Measurements from ENCODE around the gene RIPK1.

Gene RIPK1

GRCh38 chr6:3035397-3035796 is 32.9 kb upstream of the RIPK1 start:
- Mint-ChIP-seq H3K36me3 (ENCODE audit: low read depth) (no peaks in the 10 kb centered on the region), H3K9me3 (peaks cover 12% of the 10 kb centered on the region), H3K4me3 (no peak overlapping the region), H3K27ac (no peak overlapping the region), H3K27me3 (ENCODE audit: low read depth) (no peaks in the 10 kb centered on the region), H3K4me1 (no peaks in the 10 kb centered on the region)
- no peak for TF ChIP-seq CTCF (IDR thresholded peaks at IDR 0.05; ENCODE audit: unreplicated experiment in 3 of 3)

DNA sequence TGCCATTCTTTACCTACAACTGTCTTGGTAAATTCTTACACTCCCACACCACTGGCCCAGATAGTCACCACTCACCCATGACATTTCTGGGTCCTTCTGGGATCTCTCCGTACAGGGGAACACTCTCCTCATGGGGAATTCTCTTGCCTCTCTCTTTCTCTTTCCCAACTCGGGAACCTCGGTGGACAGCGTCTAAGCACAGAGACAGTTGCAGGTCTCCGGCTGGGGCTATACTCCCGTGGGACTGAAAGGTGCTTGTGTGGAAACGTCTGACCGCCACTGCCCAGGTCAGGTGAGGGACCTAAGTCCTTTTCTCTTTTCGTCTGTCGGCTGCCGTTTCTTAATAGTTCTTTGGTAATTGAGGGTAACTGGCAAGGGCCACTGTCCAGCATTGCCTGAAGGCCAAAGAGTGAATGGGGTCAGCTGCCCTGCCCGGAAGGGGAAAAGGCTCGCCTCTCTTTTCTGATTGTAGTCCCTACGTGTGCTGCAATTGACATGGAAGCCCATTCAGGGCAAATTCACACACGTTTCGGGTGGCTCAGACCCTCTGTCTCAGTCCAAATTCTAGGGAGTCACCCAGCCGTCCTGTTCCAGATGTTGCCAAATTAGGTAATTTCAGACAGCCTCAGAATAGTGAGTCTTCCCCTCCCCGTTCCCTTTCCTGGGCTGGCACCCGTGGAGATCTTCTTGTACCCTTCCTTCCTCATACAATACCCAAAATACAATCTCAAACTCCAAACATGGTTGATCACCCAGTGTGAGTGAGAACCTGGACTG is 31.2 kb upstream of the RIPK1 start:
- Mint-ChIP-seq H3K4me1 (no peaks in the 10 kb centered on the region), H3K27ac (no peak overlapping the region), H3K9me3 (peaks cover 12% of the 10 kb centered on the region), H3K27me3 (ENCODE audit: low read depth) (peaks cover 6% of the 10 kb centered on the region), H3K4me3 (no peak overlapping the region), H3K36me3 (ENCODE audit: low read depth) (no peaks in the 10 kb centered on the region)
- no peak for TF ChIP-seq CTCF (IDR thresholded peaks at IDR 0.05; ENCODE audit: unreplicated experiment in 3 of 3)

DNA sequence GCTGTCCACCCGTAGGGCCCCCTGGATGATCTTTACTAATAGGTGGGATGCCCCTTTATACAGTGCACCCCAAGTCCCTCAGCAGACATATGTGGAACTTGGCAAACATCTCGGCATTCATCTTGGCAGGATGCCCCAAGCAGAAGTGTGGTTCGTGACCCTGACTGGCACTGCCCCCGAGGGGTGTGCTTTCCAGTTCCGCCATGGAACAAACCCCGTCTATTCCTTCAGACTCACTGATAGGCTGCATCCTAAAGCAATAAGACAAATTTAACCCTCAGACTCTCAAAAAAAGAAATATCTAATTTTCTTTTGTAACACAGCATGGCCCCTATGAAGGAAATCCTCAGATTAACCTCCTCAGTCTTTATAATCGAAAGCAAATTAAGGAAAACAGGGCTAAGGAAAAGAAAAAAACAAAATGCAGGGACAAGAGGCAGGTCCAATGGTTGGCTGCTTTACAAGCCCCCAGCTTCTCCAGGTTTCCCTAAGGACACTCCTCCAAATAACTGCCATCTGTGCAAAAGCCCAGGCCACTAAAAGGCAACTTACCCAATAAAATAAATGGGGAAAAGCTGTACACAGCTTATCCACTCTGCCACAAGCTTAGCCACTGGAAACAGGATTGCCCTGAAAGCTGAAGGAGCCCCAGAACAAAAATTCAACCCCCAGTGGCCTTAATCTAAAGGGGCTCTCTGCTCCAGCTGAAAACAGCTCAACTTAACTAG is 30.5 kb upstream of the RIPK1 start:
- H3K4me1 Mint-ChIP-seq, result no peaks in the 10 kb centered on the region
- H3K9me3 Mint-ChIP-seq, result peaks cover 12% of the 10 kb centered on the region
- no peak for TF ChIP-seq CTCF (IDR thresholded peaks at IDR 0.05; ENCODE audit: unreplicated experiment in 3 of 3)
- peaks cover 6% of the 10 kb centered on the region for H3K27me3 Mint-ChIP-seq (ENCODE audit: low read depth)
- H3K36me3 Mint-ChIP-seq (ENCODE audit: low read depth), result no peaks in the 10 kb centered on the region
- H3K27ac Mint-ChIP-seq, result no peak overlapping the region
- no peak overlapping the region for H3K4me3 Mint-ChIP-seq

GRCh38 chr6:3039384-3039783 is 28.9 kb upstream of the RIPK1 start:
- Mint-ChIP-seq H3K9me3 (peaks cover 9% of the 10 kb centered on the region), H3K27me3 (ENCODE audit: low read depth) (peaks cover 6% of the 10 kb centered on the region), H3K27ac (no peak overlapping the region), H3K36me3 (ENCODE audit: low read depth) (no peaks in the 10 kb centered on the region), H3K4me1 (no peaks in the 10 kb centered on the region), H3K4me3 (no peak overlapping the region)
- no peak for TF ChIP-seq CTCF (IDR thresholded peaks at IDR 0.05; ENCODE audit: unreplicated experiment in 3 of 3)

- no peak for TF ChIP-seq CTCF (IDR thresholded peaks at IDR 0.05; ENCODE audit: unreplicated experiment in 3 of 3)
- H3K27ac Mint-ChIP-seq, result peak overlapping the region in 1 of 3 experiments; percentile 5
- H3K36me3 Mint-ChIP-seq (ENCODE audit: low read depth), result no peaks in the 10 kb centered on the region
- peaks cover 4% of the 10 kb centered on the region for H3K9me3 Mint-ChIP-seq
- H3K4me3 Mint-ChIP-seq, result no peak overlapping the region
- no peaks in the 10 kb centered on the region for H3K4me1 Mint-ChIP-seq
- H3K27me3 Mint-ChIP-seq (ENCODE audit: low read depth), result peaks cover 6% of the 10 kb centered on the region
Observed at GRCh38 chr6:3041147-3041546, 27.1 kb upstream of the RIPK1 start.

All from nephron (organoid).